GM21515 (cell line): ENCODE results near the gene TEX14.
A peak's percentile ranks its signal among the peaks of the same experiment; 100 is the strongest.
"Not testable (repeated sequence)": the region's sequence is repeated elsewhere in the genome, so short reads cannot be mapped to it uniquely, and the experiment has no call there.

Experiments used
- ATAC-seq: cut with Tn5 transposase; IDR thresholded peaks from one replicate; pipeline ENCODE4 v1.9.1; 2021; ENCODE audit not compliant: unreplicated experiment

TEX14 gene

GRCh38 chr17:58690033-58690432 is 1.8 kb downstream of the TEX14 start:
- ATAC-seq, result not testable (repeated sequence)

- no peak for ATAC-seq
These were observed 3.3 kb downstream of the TEX14 start for GRCh38 chr17:58688521-58688920.

- no peak for ATAC-seq
These were observed 4.9 kb downstream of the TEX14 start for GRCh38 chr17:58686980-58687379.

GRCh38 chr17:58684462-58684861 is 7.4 kb downstream of the TEX14 start:
- ATAC-seq, result not testable (repeated sequence)

- ATAC-seq, result no peak
These were observed 7.8 kb downstream of the TEX14 start for GRCh38 chr17:58684003-58684402.

GRCh38 chr17:58680038-58680369 is 11.8 kb downstream of the TEX14 start:
- ATAC-seq, result no peak

- no peak for ATAC-seq
These were observed 12.4 kb downstream of the TEX14 start for GRCh38 chr17:58679263-58680037.

- not testable (repeated sequence) for ATAC-seq
These were observed 13.6 kb downstream of the TEX14 start for GRCh38 chr17:58678287-58678686.

GRCh38 chr17:58677194-58677880 is 14.5 kb downstream of the TEX14 start:
- no peak for ATAC-seq

- no peak for ATAC-seq
These were observed 19.9 kb downstream of the TEX14 start for GRCh38 chr17:58671969-58672368.

- no peak for ATAC-seq
These were observed 22.0 kb downstream of the TEX14 start for GRCh38 chr17:58669853-58670252.

GRCh38 chr17:58668598-58668935 is 23.3 kb downstream of the TEX14 start:
- ATAC-seq, result no peak

- ATAC-seq, result no peak
These were observed 23.8 kb downstream of the TEX14 start for GRCh38 chr17:58667934-58668597.

- no peak for ATAC-seq
These were observed 25.0 kb downstream of the TEX14 start for GRCh38 chr17:58666858-58667267.

GRCh38 chr17:58665946-58666857 is 25.6 kb downstream of the TEX14 start:
- no peak for ATAC-seq

- no peak for ATAC-seq
These were observed 27.5 kb downstream of the TEX14 start for GRCh38 chr17:58664302-58664701.

- no peak for ATAC-seq
These were observed 30.3 kb downstream of the TEX14 start for GRCh38 chr17:58661499-58661898.

GRCh38 chr17:58660621-58661020 is 31.2 kb downstream of the TEX14 start:
- ATAC-seq, result no peak

GRCh38 chr17:58659714-58660084 is 32.1 kb downstream of the TEX14 start:
- ATAC-seq, result not testable (repeated sequence)

- peak; percentile 67 for ATAC-seq
These were observed 32.8 kb downstream of the TEX14 start for GRCh38 chr17:58658804-58659713.
